ENCODE measurements around the gene GIMAP7.

- no peak for TF ChIP-seq POLR2A (IDR thresholded peaks at IDR 0.05)
- no peak for TF ChIP-seq CTCF (IDR thresholded peaks at IDR 0.05)
These were observed 12.2 kb upstream of the GIMAP7 start for GRCh38 chr7:150502519-150502918.

Data from thyroid gland (tissue), 4 donors.